Stimulated activated CD8-positive, alpha-beta memory T cell treated with anti-CD3 and anti-CD28 coated beads, Interleukin-12 subunit alpha, Interleukin-12 subunit beta, amount 100 ng/mL, for 1 hour (primary cell): ENCODE measurements around the gene FSTL3.
"Not testable (repeated sequence)": the region's sequence is repeated elsewhere in the genome, so short reads cannot be mapped to it uniquely, and the experiment has no call there.

Experiments used
- DNase-seq: peaks from one replicate; pipeline ENCODE4 v3.0.0-alpha.2; 2020; ENCODE audit warnings: low read depth

The FSTL3 gene

DNA sequence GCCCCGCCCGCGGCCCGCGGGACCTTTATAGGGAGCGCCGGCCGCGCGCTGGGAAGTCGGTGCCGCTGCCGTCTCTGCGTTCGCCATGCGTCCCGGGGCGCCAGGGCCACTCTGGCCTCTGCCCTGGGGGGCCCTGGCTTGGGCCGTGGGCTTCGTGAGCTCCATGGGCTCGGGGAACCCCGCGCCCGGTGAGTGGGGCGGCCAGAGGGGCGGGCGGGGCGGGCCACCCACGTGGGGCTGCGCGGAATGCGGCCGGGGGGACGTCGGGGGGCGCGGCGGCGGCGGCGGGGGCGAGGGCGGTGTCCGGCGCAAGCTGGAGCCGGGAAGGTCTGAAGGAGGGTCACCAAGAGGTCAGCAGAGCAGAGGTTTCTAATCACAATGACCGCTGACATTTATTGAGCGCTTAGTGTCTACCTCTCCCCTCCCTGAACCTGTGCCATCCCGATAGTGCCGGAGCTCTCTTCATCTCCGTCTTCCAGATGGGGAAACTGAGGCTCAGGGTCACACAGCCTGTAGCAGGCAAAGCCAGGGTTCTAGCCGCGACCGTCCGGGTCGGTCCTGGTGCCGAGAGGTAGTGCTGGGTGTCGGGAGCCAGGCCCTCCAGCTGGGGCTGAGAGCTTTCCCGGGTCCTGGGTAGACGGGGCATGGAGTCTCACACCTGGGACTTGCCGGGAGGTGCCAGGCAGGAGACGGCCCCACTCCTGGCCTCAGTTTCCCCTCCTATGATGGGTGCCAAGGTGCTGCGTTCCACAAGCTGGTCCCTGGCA is at the start of gene FSTL3:
FSTL3 (plus strand) TSS at position 54 of the 767 bp plus-strand sequence; CDS start at position 86, 32 bp downstream.
- DNase-seq: no peak

DNA sequence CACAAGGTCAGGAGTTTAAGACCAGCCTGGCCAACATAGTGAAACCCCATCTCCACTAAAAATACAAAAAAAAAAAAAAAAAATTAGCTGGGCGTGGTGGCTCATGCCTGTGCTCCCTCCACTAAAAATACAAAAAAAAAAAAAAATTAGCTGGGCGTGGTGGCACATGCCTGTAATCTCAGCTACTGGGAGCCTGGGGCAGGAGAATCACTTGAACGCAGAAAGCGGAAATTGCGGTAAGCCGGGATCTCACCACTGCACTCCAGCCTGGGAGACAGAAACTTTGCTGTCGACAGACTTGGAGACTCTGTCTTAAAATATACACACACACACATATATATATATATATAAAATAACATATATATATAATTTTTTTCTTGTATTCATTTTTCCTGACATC is 49.6 kb upstream of the FSTL3 start:
- DNase-seq: not testable (repeated sequence)

DNA sequence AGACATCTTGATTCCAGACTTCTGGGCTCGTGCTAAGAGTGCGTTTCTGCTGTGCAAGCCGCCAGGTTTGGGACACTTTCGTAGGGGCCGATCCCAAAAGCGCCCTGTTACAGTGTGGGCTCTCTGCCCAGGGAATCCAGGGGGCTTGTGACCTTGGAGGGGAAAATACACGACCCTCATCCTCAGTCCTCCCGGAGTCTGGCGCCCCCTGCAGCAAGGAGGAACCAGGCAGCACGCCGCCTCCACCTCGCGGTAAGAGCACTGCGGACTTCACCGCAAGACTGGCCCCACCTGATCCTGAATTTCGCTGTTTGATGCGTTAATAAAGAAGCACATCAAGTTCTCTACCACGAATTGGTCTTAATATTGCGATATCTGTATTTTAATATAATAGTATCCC is 48.0 kb upstream of the FSTL3 start:
- no peak for DNase-seq

DNA sequence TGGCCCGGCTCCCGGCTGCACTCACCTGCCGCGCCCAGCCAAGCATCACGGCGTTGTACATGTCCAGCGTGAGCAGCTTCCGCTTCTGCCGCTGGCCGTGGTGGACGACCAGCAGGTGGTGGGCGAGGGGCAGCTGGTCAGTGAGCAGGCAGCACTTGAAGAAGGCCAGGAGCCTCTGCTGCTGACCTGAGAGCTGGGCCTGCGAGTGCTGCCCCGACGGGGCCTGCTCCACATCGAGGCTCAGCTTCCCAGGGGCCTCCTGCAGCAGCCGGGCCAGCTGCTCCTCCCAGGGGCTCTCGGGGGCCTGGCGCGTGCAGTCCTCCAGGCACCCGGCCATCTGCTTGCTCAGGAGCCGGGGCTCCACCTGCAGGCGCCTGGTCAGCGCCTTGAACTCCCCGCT is 46.7 kb upstream of the FSTL3 start:
- not testable (repeated sequence) for DNase-seq

- no peak for DNase-seq
These were observed 46.1 kb upstream of the FSTL3 start for GRCh38 chr19:629961-630714.

GRCh38 chr19:632579-633067 is 43.6 kb upstream of the FSTL3 start:
- no peak for DNase-seq

DNA sequence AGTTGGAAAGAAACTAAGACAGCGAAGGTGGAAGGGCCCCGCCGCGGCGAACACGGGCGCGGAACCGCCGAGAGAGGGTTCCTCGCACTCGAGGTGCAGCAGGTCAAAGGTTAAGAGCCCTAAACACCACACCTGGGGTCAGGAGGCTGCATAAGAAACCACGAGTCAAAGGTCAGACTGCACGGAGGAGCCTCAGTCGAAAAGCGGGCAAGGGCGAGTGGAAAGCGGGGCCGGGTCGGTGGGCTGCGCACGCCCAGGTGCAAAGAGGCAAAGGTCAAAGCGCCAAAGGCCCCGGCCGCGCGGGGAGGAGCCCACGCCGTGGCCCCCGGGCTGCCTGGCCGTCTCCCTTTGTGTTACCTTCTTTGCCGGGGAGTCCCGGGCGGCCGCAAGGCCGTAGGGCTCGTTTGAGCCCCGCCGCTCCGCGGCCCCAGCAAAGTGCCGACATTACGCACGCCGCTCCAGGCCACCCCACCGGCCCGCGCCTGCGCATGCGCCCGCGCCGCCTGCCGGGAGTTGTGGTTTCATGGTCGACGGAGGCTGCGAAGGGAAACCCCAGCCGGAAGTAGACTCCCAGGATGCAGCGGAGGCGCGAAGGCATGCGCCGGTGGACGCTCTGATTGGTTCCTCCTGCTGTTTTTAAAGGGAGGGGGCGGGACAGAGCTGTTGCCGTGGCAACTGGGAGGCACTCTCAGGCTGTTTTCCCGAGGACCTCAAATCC is 43.0 kb upstream of the FSTL3 start, which contains the start of gene POLRMT:
POLRMT (minus strand) TSS at position 470 of the 718 bp plus-strand sequence; CDS start at position 445, 25 bp downstream.
- DNase-seq: peak; percentile 94

GRCh38 chr19:633786-634639 is 42.2 kb upstream of the FSTL3 start:
- no peak for DNase-seq

DNA sequence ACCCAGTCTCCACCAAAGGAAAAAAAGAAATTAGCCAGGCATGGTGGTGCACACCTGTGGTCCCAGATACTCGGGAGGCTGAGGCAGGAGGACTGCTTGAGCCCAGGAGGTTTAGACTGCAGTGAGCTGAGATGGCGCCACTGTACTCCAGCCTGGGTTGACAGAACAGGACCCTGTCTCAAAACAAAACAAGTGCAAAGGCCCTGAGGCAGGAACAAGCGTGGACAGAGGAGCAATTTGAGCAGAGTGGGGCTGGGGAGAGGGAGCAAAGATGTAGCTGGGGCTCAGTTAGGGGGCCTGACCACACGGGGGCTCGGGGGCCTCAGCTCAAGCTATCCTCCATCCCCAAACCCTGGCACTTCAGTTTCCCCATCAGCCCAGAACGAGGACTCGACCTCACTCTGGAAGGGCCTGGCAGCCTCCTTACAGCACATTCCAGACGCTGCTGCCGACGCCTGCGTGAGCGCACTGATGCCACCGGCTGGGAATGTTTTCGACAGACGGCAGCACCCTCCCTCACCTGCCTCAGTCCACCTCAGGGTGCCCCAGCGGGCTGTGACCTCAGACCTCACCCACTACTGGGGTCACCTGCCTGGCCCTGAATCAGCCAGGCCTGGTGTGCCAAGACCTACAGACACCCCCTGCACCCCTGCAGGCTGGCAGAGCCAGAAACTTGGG is 41.1 kb upstream of the FSTL3 start:
- no peak for DNase-seq

DNA sequence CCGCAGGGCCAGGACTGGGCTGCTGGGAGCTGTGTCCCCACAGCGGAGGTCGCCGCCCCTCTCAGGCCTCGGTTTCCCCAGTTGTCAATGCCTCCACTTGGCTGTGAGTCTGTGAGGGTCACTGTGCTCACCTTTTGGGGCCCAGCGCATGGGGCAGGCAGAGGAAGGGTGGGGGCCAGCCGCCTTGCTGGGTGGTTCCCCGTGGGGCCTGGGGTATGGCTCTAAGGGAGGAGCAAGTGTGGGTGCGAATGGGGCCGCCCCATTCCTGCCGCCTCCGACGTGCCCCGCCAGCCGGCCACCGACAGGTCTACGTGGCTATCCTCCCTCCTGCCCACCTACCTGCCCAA is 37.3 kb upstream of the FSTL3 start:
- no peak for DNase-seq

DNA sequence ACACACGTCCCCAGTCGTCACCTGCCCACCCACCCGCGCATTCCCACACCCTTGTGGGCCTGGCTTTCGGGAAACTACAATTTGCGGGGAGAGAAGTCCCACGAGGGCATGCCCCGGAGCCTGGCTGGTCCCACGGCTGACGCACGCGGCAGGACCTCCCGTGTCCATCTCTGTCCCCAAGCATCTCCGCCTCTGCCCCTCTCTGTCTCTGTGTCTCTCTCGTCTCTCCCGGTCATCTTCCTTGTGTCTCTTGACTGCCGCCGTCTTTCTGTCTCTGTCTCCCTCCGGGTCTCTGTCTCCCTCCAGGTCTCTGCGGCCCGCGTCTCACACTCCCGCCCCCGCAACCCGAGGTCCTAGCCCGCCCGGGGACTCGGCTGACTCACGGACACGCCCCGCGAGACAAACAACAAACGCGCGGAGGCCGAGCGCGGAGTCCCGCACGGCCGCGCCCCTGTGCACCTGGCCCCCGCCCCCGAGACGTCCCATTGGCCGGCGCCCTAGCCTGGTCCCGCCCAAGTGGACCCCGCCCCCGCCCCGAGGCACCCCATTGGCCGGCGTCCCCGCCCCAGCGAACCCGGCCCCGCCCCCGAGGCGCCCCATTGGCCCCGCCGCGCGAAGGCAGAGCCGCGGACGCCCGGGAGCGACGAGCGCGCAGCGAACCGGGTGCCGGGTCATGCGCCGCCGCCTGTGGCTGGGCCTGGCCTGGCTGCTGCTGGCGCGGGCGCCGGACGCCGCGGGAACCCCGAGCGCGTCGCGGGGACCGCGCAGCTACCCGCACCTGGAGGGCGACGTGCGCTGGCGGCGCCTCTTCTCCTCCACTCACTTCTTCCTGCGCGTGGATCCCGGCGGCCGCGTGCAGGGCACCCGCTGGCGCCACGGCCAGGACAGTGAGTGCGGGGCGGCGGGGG is 36.7 kb upstream of the FSTL3 start, which contains the start of gene FGF22:
FGF22 (plus strand) TSS at position 627 of the 908 bp plus-strand sequence; CDS start at position 674, 47 bp downstream.
- peak; percentile 94 for DNase-seq

GRCh38 chr19:640161-640558 is 36.0 kb upstream of the FSTL3 start:
- DNase-seq: no peak

GRCh38 chr19:640606-641189 is 35.5 kb upstream of the FSTL3 start:
- DNase-seq: no peak

DNA sequence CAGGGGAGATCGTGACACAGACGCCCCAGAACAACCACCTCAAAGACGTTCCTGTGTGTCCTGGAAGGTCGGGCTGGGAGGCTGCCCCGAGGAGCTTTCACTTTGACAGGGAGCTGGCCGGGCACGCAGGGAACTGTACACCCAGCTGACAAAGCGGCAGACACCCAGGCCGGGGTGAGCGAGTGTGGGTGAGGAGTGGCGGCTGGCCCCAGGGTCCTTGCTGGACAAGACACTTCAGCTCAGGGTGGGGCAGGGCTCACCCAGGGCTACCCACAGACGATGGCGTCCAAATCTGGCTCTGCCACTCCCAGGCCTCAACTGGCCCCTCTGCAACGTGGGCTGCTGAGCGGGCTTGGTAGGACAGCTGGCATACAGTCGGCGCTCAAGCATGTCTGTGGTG is 34.5 kb upstream of the FSTL3 start:
- DNase-seq: no peak

- no peak for DNase-seq
These were observed 33.1 kb upstream of the FSTL3 start for GRCh38 chr19:642767-643727.

DNA sequence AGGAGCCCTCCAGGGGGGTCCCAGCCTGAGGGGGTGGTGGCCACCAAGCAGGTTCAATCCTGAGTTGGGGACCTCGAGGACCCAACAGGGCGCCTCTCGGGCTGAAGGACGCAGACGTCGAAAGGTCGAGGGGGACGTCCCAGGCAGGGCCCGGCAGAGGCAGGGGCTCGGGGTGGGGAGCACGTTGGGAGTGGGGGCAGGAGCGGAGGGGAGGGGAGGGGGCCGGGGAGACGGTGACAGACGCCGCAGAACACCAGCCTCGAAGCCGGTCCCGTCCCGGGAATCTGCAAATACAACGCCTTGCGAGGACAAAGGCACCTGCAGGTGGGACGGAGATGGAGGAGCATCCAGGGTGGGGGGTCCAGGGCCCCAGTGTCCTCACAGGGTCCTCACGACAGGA is 32.5 kb upstream of the FSTL3 start:
- no peak for DNase-seq

GRCh38 chr19:644363-644762 is 31.8 kb upstream of the FSTL3 start:
- DNase-seq: no peak

DNA sequence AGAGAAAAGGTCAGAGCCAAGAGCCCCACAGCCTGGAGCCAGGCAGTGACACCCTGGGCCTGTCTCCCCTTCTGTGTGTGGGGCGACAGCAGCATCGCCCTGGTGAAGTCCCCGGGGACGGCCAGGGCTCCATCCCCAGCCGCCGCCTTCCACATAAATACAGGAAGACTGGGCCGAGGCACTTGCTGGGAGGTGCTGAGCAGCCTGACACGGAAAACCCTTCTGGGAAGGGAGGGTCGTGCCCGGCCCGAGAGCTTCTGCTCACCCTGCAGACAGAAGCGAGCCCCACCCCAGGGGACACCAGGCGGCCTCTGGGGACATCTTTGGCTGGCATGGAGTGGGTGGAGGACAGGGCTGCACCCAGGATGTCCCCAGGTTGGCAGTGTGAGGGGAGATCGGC is 31.4 kb upstream of the FSTL3 start:
- no peak for DNase-seq
